IPS DF 19.7 (cell line): Measurements from ENCODE around the gene DSG3.

Source experiments
- DNase-seq: peaks from one replicate; pipeline ENCODE4 v3.0.0-alpha.2; 2013; ENCODE audit warnings: low read depth, low spot score

DSG3 gene

DNA sequence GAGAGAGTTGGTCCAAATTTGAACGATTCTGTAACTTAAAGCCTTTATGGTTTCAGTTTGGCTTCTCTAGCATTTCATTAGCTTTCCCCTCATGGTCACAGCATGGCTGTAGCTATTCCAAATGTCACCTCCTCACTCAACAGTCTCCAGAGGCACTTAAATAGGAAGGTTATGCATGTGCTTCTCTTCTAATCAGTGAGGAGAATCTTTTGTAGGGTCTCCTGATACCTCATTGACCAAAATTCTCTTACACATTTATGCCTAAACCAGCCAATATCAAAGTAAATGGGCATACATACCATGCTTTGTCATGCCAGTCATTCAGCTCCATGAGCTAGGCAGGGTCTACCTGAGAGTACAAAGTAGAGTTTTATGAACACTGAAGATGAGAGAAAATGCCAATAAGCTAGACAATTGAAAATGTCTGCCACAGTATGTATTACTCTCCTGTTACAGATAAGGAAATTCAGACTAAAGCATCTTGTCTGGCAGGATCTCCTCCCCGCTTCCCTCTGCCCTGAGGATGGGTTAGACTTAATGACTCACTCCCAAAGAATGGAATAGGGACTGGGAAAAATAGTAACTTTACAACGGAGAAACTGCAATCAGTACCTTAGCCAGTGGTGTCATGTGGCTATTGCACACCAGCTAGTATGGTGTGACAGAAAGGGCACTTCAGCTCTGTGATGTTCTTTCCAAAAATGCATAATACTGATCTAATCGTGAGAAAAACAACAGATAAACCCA is 65.8 kb downstream of the DSG3 start:
- DNase-seq = no peak

DNA sequence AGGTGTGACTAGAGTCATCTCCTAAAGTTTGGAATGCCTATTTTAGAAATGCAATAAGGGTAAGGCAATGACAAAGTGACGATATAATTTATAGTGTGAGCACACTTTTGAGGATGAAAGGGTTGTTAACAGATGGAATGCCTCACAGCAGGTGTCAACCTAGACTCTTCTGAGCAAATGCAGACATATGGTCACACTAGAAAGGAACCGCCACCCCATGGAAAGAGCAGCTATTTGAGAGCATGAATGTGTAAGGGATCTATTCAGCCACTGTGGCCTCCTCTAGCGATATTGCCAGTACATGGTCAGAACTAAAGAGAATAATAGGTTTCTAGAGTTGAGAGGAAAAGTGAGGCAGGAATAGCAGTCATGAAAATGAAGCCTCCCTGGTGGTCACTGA is 68.9 kb downstream of the DSG3 start:
- no peak for DNase-seq

DNA sequence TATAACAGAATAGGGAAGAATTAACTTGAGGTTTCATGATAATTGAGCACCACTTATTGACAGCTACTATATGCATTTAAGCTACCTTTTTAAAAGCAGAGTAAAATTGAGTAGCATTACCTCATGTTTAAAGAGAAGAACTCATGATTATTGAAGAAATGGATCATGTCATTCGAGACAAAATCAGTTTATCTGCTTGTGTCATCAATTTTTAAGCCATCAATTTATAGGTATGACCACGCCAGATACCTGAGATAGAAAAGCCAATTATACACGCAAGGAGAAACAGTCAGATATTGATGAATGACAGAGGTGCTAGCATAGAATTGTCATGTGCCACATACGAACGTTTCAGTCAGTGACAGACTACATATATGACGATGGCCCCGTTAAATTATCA is 78.8 kb downstream of the DSG3 start:
- DNase-seq = no peak
